Non-pigmented ciliary epithelial cell (primary cell): Measurements from ENCODE around the gene ESYT3.
"Not testable (repeated sequence)": the region's sequence is repeated elsewhere in the genome, so short reads cannot be mapped to it uniquely, and the experiment has no call there.

Experiments
- DNase-seq: peaks from one replicate; pipeline ENCODE4 v3.0.0-alpha.2; 2010; ENCODE audit warnings: low read depth

Gene ESYT3

GRCh38 chr3:138461896-138462295 is 27.5 kb downstream of the ESYT3 start:
- DNase-seq = no peak

- no peak for DNase-seq
Observed at GRCh38 chr3:138463724-138464490, 29.5 kb downstream of the ESYT3 start.

- no peak for DNase-seq
Observed at GRCh38 chr3:138464491-138464860, 30.1 kb downstream of the ESYT3 start.

- DNase-seq = no peak
Observed at GRCh38 chr3:138465451-138465850, 31.0 kb downstream of the ESYT3 start.

GRCh38 chr3:138465925-138466324 is 31.5 kb downstream of the ESYT3 start:
- DNase-seq = no peak

- DNase-seq = no peak
Observed at GRCh38 chr3:138467931-138468330, 33.5 kb downstream of the ESYT3 start.

GRCh38 chr3:138468451-138468850 is 34.0 kb downstream of the ESYT3 start:
- no peak for DNase-seq

- no peak for DNase-seq
Observed at GRCh38 chr3:138468886-138469285, 34.5 kb downstream of the ESYT3 start.

GRCh38 chr3:138469874-138470273 is 35.5 kb downstream of the ESYT3 start:
- DNase-seq = no peak

GRCh38 chr3:138470687-138471086 is 36.3 kb downstream of the ESYT3 start:
- DNase-seq = no peak

- no peak for DNase-seq
Observed at GRCh38 chr3:138471481-138471880, 37.1 kb downstream of the ESYT3 start.

GRCh38 chr3:138472141-138472825 is 37.9 kb downstream of the ESYT3 start:
- no peak for DNase-seq

GRCh38 chr3:138473391-138473790 is 39.0 kb downstream of the ESYT3 start:
- no peak for DNase-seq

- DNase-seq = no peak
Observed at GRCh38 chr3:138474163-138474562, 39.7 kb downstream of the ESYT3 start.

GRCh38 chr3:138476526-138476925 is 42.1 kb downstream of the ESYT3 start:
- DNase-seq = no peak

- DNase-seq = no peak
Observed at GRCh38 chr3:138477120-138477519, 42.7 kb downstream of the ESYT3 start.

- no peak for DNase-seq
Observed at GRCh38 chr3:138477801-138478200, 43.4 kb downstream of the ESYT3 start.

- DNase-seq = no peak
Observed at GRCh38 chr3:138479438-138479863, 45.0 kb downstream of the ESYT3 start.

- DNase-seq = not testable (repeated sequence)
Observed at GRCh38 chr3:138484672-138485071, 50.3 kb downstream of the ESYT3 start.

GRCh38 chr3:138486580-138486979 is 52.2 kb downstream of the ESYT3 start:
- DNase-seq = not testable (repeated sequence)

GRCh38 chr3:138491971-138492370 is 57.6 kb downstream of the ESYT3 start:
- DNase-seq = no peak

- no peak for DNase-seq
Observed at GRCh38 chr3:138492980-138493675, 58.7 kb downstream of the ESYT3 start.
